ENCODE data around the gene TNP2. TPM values are rescaled to one million over a fixed set of nuclear protein-coding genes. Genes with fewer than 3 reads are reported as not detected.

TNP2 gene
- total RNA-seq, 1 donor, result not detected

DNA sequence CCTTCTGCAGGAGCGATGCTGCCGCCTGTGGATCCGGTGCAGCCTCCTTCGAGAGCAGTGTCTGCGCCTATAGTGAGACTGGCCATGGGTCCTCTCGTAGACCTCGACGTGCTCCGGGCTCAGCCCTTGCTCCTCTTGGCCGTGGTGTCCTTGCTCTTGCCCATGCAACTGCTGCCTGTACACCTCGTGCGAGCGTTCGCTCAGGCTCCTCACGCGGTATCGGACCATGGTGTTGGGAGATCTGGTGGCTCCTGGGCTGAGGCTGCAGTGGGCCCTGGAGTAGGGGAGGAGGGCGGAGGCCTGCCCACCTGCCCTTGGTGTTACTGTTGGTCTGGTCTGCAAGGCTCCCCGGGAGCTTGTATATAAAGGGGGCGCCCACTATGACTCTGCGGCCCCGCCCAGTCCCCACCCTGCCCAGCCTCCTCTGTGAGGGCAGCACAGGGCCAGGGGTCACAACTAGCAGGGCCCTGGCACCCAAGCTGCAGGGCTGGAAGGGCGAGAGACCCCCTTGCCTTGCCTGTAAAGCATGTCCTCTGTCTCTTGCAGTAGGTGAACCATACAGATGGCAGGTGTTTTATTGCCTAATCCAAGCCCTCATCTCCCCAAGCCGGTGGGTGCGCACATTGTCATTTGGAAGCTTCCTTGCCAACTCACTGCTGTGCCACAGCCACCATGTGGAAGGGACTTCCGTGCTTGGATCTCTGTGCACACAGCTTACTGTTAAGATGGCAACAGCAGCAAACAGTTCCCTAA, 7.2 kb upstream of the TNP2 start, which contains the start of gene PRM2:
Gene PRM2, minus strand, starts transcription at position 338 of the 753 bp plus-strand sequence. Its CDS starts 110 bp downstream, at position 228.
- TF ChIP-seq, protein P1, sequence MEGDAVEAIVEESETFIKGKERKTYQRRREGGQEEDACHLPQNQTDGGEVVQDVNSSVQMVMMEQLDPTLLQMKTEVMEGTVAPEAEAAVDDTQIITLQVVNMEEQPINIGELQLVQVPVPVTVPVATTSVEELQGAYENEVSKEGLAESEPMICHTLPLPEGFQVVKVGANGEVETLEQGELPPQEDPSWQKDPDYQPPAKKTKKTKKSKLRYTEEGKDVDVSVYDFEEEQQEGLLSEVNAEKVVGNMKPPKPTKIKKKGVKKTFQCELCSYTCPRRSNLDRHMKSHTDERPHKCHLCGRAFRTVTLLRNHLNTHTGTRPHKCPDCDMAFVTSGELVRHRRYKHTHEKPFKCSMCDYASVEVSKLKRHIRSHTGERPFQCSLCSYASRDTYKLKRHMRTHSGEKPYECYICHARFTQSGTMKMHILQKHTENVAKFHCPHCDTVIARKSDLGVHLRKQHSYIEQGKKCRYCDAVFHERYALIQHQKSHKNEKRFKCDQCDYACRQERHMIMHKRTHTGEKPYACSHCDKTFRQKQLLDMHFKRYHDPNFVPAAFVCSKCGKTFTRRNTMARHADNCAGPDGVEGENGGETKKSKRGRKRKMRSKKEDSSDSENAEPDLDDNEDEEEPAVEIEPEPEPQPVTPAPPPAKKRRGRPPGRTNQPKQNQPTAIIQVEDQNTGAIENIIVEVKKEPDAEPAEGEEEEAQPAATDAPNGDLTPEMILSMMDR (IDR thresholded peaks at IDR 0.05; ENCODE audit: insufficient read depth, low read length), result no peak
- H3K4me3 ChIP-seq (ENCODE audit: low read depth, low read length), result no peak within 1 kb of the TSS
- no peak for DNase-seq (ENCODE audit: low read depth)

DNA sequence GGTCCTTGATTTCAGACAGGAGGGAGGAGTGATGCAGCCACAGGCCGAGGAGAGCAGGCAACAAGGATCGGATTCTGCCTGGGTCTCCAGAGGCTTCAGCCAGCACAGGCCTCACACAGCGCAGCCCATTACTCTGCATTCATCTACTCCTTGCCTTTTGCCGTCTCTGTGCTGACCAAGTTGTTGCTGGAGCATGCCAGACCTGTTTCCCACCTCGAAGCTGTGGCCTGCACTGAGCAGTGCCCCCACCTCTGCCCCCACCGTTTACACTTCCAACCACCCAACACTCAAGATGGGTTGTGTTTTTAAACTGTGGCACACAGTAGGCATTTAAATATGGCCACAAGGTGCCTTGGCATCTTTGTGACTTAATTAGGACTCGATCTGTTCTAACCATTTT, 5.8 kb upstream of the TNP2 start:
- DNase-seq (ENCODE audit: low read depth), result no peak
- no peak overlapping the region for H3K4me3 ChIP-seq (ENCODE audit: low read depth, low read length)
- TF ChIP-seq, protein P1 (IDR thresholded peaks at IDR 0.05; ENCODE audit: insufficient read depth, low read length), result no peak

DNA sequence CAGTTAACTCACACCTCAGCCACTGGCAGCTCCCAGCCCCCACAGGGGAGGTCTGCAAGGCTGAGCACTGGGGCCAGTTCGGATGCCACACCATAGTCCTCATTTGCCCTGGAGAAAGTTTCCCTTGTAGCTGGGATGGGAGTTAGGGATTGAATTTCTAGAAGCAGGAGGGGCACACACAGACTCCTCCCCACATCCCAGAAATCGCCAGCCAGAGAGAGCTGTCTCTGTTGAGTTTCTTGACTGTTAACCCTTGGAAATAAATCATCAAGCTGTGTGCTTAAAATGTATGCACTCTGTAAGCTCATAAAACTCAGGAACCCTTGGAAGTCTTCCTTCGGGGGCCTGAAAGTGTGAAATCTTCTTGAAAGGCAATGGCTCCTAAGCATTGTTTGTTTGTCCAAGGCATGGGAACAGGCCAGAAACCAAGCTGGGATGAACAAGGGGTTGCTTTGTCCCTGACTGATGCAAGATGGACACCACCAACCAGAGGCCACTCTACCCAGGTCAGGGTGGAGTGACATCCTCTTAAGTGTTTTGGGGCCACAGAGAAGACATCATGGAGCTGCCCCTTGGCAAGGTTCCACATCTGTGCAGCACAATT, 4.7 kb upstream of the TNP2 start:
- TF ChIP-seq, protein P1 (IDR thresholded peaks at IDR 0.05; ENCODE audit: insufficient read depth, low read length), result no peak
- DNase-seq (ENCODE audit: low read depth), result no peak
- no peak overlapping the region for H3K4me3 ChIP-seq (ENCODE audit: low read depth, low read length)

DNA sequence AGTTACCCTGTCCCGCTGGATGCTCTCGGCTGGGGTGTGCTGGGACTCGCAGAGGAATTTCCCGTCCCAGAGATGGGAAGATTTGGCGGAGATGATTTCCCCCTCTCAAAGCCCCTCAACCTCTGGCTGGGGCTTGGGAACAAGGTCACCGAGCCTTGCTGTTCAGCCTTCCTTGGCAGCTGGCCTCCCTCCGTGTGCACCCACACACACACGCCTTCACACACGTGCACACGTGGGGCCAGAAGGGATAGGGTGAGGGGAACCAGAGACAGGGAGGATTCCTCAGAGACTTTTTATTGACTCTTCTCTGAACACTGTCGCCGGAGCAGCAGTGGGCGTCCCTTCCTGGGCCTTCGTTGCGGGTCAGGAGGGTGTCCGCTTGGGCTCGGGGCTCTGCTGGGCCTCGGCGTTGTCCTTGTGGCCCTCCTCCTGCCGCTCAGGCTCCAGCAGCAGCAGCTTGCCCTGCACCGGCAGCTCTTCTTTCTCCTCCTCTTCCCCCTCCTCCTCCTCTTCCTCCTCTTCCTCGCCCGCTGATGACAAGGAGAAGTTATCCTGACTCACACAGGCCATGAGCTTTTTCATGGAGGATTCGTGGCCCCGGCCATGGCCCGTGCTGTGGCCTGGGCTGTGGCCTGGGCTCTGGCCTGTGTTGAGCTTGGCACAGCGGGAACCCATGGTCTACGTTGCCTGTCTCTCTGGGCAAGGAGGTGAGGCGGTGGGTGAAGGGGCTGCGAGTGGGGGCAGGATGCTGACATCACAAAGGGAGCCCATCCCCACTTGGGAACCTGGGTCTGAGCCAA, 4.0 kb upstream of the TNP2 start, which contains the start of gene PRM3:
Gene PRM3, minus strand, starts transcription at position 709 of the 800 bp plus-strand sequence. Its CDS starts 34 bp downstream, at position 675.
- H3K4me3 ChIP-seq (ENCODE audit: low read depth, low read length), result no peak within 1 kb of the TSS
- no peak for DNase-seq (ENCODE audit: low read depth)
- TF ChIP-seq, protein P1 (IDR thresholded peaks at IDR 0.05; ENCODE audit: insufficient read depth, low read length), result no peak

DNA sequence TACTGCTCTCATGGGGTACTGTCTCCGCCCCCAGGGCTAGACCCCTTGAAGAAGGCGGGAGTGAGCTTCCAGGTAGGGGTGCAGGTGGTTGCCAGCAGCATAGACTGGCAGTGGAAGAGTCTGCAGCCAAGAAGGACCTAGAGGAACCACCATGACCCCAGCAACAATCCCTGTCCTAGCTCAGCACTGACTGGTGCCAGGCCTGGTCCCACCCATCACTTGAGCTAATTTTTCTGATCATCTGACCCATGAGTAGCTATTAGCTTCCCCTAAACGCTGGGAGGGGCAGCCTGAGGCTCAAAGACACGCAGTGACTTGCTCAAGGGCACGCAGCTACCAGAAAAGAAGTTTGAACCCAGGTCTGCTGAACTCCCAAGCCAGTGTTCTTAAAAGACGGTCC, 3.4 kb upstream of the TNP2 start:
- TF ChIP-seq, protein P1 (IDR thresholded peaks at IDR 0.05; ENCODE audit: insufficient read depth, low read length), result no peak
- DNase-seq (ENCODE audit: low read depth), result no peak
- H3K4me3 ChIP-seq (ENCODE audit: low read depth, low read length), result no peak overlapping the region

DNA sequence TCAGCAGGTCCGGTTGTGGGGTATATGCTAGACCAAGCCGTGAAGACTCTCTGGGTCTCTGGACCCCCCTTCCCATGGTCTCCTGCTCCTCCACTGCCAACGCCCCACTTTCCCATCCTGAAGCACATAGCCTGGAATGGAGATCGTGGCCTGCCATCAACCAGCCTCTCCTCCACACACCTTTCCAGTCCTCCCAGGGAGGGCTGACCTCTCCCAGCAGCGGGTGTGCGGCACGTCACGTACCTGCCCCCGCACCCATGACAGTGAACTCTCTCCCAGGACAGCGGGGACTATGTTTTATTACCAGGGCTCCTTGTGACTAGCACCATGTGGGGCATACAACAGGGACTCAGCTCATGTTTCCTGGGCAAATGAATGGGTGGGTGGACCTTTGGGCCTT, 2.5 kb upstream of the TNP2 start:
- DNase-seq (ENCODE audit: low read depth), result no peak
- TF ChIP-seq, protein P1 (IDR thresholded peaks at IDR 0.05; ENCODE audit: insufficient read depth, low read length), result no peak
- H3K4me3 ChIP-seq (ENCODE audit: low read depth, low read length), result no peak overlapping the region
